DMS153 treated with DMSO at 0.1 percent for 48 hours (cell line): Measurements from ENCODE around the gene LAMP1.
"Not testable (repeated sequence)": the region's sequence is repeated elsewhere in the genome, so short reads cannot be mapped to it uniquely, and the experiment has no call there.

ENCODE experiments used
- DNase-seq: peaks from one replicate; lab custom pipeline; 2025; ENCODE audit not compliant: unreplicated experiment; lab: John Stamatoyannopoulos, UW

LAMP1 gene

GRCh38 chr13:113295776-113296175, 1.3 kb upstream of the LAMP1 start:
- no peak for DNase-seq

GRCh38 chr13:113297370-113298042, 467 bp downstream of the LAMP1 start:
- no peak for DNase-seq

DNA sequence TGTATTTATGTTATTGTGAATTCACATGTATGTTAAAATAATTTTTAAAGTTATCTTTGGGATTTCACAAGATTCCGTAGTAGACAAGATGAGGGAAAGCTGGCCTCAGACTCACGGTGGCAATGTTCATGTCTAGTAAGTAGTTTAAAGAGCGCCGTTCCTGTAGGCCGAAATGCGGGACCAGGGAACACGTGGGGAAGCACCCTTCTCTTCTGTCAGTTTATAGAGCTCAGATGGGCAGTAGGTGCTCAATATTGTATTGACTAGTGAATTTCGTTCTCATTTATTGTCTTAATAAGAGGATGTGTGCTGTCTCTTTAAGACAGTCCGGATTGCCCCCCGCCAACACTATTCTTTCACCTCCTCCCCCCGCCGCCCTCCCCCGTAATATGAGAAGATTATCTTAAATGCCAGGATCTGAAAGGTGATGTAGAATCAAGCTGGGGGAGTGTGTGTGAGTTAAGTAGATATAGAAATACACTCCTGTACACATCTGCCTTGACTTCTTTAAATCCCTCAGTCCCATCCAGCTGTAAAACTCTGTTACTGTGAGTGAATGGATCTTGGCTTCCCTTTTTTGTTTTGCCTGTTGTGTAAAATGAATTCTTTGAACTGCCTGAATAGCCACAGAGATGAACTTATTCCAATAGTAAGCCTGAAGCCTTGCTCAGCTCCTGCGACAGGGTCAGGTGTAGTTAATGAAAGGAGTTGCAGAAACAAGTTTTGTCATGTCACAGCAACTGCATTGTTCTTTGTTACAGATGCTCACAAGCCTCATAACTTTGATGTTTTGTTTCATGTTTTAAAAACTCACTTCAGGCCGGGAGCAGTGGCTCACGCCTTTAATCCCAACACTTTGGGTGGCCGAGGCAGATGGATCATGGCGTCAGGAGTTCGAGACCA, 1.3 kb downstream of the LAMP1 start:
- no peak for DNase-seq

GRCh38 chr13:113299951-113300350, 2.9 kb downstream of the LAMP1 start:
- DNase-seq: no peak

- DNase-seq: no peak
Measured at GRCh38 chr13:113302986-113303385, 5.9 kb downstream of the LAMP1 start.

DNA sequence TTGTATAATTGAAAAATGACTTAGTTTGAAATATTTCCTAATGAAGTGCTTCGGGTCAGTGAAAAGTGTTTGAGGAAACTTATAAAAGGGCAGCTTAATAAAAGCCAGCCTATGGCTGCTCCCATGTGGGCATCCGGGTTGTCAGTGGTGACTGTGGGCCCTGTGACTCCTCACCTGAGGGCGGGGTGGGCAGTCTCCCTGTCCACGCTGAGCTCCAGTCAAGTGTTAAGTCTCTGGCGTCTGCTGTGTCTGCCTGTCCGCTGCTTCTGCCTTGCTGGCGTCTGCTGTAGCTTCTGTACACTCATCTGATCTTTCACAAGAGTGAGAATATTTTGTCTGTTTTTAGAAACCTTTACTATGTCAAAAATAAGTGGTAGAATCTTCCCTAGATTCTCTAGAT, 7.1 kb downstream of the LAMP1 start:
- DNase-seq: no peak

- no peak for DNase-seq
Measured at GRCh38 chr13:113305208-113305607, 8.2 kb downstream of the LAMP1 start.

GRCh38 chr13:113307491-113307890, 10.5 kb downstream of the LAMP1 start:
- no peak for DNase-seq

GRCh38 chr13:113309473-113309872, 12.4 kb downstream of the LAMP1 start:
- no peak for DNase-seq

DNA sequence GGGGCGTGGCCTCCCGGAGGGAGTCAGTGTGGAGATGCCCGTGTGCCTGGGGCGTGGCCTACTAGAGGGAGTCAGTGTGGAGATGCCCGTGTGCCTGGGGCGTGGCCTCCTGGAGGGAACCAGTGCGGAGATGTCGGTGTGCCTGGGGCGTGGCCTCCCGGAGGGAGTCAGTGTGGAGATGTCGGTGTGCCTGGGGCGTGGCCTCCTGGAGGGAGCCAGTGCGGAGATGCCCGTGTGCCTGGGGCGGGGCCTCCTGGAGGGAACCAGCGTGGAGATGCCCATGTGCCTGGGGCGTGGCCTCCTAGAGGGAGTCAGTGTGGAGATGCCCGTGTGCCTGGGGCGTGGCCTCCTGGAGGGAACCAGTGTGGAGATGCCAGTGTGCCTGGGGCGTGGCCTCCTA, 17.1 kb downstream of the LAMP1 start:
- not testable (repeated sequence) for DNase-seq

- not testable (repeated sequence) for DNase-seq
Measured at GRCh38 chr13:113314895-113315470, 17.9 kb downstream of the LAMP1 start.

DNA sequence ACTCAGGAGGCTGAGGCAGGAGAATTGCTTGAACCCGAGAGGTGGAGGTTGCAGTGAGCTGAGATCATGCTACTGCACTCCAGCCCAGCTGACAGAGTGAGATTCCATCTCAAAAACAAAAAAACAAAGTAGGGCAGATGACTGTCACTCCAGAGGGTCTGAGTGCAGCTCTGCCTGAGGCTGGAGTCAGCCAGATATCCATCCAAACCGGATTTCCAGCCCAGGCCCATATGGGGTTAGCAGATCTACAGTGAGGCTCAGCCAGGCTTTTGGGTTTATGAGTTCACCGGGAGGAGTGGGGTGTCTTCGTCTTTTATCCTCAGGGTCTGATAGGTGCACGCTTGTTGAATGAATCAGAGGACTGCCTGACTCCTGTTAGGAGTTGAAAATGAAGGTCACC, 19.0 kb downstream of the LAMP1 start:
- no peak for DNase-seq

- no peak for DNase-seq
Measured at GRCh38 chr13:113317031-113317430, 20.0 kb downstream of the LAMP1 start.

DNA sequence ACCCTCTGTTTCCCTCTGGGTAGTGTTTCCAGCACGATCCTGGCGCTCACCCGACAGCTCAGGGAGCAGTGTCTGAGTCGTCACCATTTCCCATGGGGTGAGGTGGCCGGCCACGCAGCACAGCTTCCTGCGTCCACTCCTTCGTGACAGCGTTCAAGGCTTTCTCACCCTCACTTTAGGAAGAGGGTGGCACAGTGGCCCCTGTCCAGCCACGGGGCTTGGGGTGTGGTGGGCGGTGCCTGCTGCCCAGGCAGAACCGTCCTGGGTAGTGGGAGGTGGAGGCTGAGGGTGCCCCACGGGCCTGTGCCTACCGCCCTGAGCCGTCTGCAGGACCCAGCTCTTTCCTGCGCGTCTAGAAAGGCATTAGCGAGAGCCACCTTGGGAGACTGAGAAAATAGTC, 21.9 kb downstream of the LAMP1 start:
- no peak for DNase-seq

DNA sequence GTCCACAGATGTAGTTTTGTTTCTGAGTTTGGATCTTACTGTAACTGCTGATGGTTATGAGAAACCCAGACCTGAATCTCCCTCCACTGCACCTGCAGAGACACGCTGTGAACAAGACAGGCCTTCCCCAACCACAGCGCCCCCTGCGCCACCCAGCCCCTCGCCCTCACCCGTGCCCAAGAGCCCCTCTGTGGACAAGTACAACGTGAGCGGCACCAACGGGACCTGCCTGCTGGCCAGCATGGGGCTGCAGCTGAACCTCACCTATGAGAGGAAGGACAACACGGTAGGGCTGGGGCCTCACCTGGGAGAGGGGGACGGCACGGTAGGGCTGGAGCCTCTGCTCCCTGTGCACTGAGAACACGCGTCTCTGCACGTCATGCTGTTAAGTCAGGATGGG, 22.3 kb downstream of the LAMP1 start:
- no peak for DNase-seq

- DNase-seq: no peak
Measured at GRCh38 chr13:113320226-113320875, 23.3 kb downstream of the LAMP1 start.

GRCh38 chr13:113321546-113321945, 24.5 kb downstream of the LAMP1 start:
- no peak for DNase-seq

GRCh38 chr13:113322043-113322461, 25.0 kb downstream of the LAMP1 start:
- DNase-seq: no peak

DNA sequence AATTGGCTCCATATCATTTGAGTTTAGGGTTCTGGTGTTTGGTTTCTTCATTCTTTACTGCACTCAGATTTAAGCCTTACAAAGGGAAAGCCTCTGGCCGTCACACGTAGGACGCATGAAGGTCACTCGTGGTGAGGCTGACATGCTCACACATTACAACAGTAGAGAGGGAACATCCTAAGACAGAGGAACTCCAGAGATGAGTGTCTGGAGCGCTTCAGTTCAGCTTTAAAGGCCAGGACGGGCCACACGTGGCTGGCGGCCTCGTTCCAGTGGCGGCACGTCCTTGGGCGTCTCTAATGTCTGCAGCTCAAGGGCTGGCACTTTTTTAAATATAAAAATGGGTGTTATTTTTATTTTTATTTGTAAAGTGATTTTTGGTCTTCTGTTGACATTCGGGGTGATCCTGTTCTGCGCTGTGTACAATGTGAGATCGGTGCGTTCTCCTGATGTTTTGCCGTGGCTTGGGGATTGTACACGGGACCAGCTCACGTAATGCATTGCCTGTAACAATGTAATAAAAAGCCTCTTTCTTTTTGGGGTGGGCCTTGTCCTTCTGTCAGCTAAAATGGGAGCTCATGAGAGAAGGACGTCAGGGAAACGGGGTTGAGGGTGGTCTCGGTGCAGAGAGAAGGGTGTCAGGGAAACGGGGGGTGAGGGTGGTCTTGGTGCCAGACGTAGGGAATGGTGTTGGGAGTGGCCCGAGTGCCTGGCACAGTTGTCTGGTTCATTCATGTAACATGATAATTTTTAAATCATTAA, 26.0 kb downstream of the LAMP1 start:
- no peak for DNase-seq

DNA sequence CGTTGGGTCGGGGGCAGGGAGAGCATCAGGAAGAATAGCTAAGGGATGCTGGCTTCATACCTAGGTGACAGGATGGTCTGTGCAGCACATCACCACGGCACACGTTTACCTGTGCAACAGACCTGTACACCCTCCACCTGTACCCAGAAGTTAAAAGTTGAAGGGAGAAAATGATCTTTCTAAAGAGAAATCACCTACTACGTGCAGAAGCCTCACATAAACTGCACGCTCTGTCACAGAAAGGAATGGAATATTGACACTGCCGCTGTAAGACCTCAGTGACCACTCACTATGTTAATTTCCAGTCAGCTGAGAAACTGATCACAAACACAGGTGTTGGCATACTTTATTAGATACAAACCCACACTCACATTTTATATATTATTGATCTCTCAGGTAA, 26.8 kb downstream of the LAMP1 start:
- no peak for DNase-seq

DNA sequence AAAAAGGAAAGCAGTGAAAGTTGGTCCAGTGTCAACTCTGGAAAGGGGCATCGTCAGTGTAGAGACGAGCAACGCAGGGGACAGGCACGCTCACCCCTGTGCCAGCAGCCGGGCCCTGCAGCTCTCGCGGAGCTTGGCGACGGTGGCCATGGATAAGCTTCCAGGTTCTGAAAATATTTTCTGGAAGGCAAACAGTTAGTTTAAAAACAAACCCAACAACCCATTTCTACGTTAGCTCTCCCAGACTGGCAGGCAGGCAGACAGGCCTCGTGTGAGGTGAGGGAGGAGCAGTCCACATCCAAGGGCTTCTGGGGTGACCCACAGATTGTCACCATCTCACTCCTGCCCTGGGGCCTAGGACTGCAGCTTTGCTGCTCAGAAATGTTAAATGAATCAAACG, 27.4 kb downstream of the LAMP1 start:
- no peak for DNase-seq
